Mucosa of descending colon (tissue), 3 donors: ENCODE results near the gene EMC1. TPM values are rescaled to one million over a fixed set of nuclear protein-coding genes. Genes with fewer than 3 reads are reported as not detected.
A peak's percentile ranks its signal among the peaks of the same experiment; 100 is the strongest.
"Not testable (repeated sequence)": the region's sequence is repeated elsewhere in the genome, so short reads cannot be mapped to it uniquely, and the experiment has no call there.

Source experiments
- ATAC-seq: fragments of 200-7000 bp; cut with Tn5 transposase; one replicate; pipeline ENCODE4 v1.9.1; 2020; ENCODE audit warnings: mild to moderate bottlenecking, moderate library complexity
- DNase-seq, 3 donors: peaks; one replicate each; pipeline ENCODE4 v3.0.0-alpha.2; 2020
- H3K36me3 ChIP-seq: fragments of 200-600 bp; one replicate; pipeline ENCODE4 v1.8.0; 2021; ENCODE audit warnings: low read depth, mild to moderate bottlenecking
- H3K4me1 ChIP-seq: fragments of 200-600 bp; one replicate; pipeline ENCODE4 v1.8.0; 2021; ENCODE audit warnings: low read depth, mild to moderate bottlenecking
- H3K4me3 ChIP-seq: fragments of 200-600 bp; one replicate; pipeline ENCODE4 v1.8.0; 2021; ENCODE audit warnings: mild to moderate bottlenecking
- H3K9me3 ChIP-seq: fragments of 200-600 bp; one replicate; pipeline ENCODE4 v1.8.0; 2021; ENCODE audit warnings: mild to moderate bottlenecking
- intact Hi-C, 2 donors: fragments of 100-400 bp; cut with DNase I in 1 of 2; cut with micrococcal nuclease in 1 of 2; formaldehyde crosslinking; loops; one replicate each; pipeline versions ENCODE4 v1.11.0 to v1.11.1; 2022; cut with DNase I, micrococcal nuclease
- long read RNA-seq, 2 donors: library from polyadenylated mRNA; unstranded; transcript quantifications; one replicate each; pipeline ENCODE4 v2.0.0, GENCODE V29; 2019 to 2021
- total RNA-seq, 3 donors: library from RNA; stranded (reverse); fragmentation: NEBNext Ultra II Directional in 2 of 3; extraction: Animal tissue kit (Norgen Biotek cat#: 25700) in 2 of 3; gene quantifications; one replicate each; pipeline versions ENCODE4 v1.2.1 to v1.2.4, GENCODE V29; 2021 to 2023
- TF ChIP-seq, protein P1 (sequence below): fragments of 200-600 bp; IDR thresholded peaks from one replicate; pipeline ENCODE4 v1.8.0; 2022; ENCODE audit warnings: antibody characterized with exemption, mild to moderate bottlenecking
- donor health status: DM: no; HTN: no; CAD: no; lungs with moderate emphysema.
- donor health status: DM: no; HTN: no; CAD: no.
- donor health status: DM: no; HTN: yes; CAD: no.

Gene EMC1
- total RNA-seq: 10 to 100 TPM; 37.7 to 42.3 (median 38.3) TPM
- long read RNA-seq, donor 1, full-length matches to known transcripts: 32 of 46 reads
- long read RNA-seq, donor 1, partial matches to known transcripts: 5 of 46 reads
- long read RNA-seq, donor 1, other reads (novel, unspliced or antisense): 9 of 46 reads
- long read RNA-seq, donor 2, full-length matches to known transcripts: 7 of 10 reads
- long read RNA-seq, donor 2, partial matches to known transcripts: 2 of 10 reads
- long read RNA-seq, donor 2, other reads (novel, unspliced or antisense): 1 of 10 reads

- intact Hi-C loops: no loop called here
- DNase-seq: peak; percentile 89 to 95 (median 93)
- Histone ChIP-seq H3K9me3 (no peaks in the 10 kb centered on the region), H3K4me3 (peak within 1 kb of the TSS; percentile 54), H3K4me1 (peaks cover 24% of the 10 kb centered on the region), H3K36me3 (no peaks in the 10 kb centered on the region)
- peak; percentile 96 for ATAC-seq
- TF ChIP-seq, protein P1, sequence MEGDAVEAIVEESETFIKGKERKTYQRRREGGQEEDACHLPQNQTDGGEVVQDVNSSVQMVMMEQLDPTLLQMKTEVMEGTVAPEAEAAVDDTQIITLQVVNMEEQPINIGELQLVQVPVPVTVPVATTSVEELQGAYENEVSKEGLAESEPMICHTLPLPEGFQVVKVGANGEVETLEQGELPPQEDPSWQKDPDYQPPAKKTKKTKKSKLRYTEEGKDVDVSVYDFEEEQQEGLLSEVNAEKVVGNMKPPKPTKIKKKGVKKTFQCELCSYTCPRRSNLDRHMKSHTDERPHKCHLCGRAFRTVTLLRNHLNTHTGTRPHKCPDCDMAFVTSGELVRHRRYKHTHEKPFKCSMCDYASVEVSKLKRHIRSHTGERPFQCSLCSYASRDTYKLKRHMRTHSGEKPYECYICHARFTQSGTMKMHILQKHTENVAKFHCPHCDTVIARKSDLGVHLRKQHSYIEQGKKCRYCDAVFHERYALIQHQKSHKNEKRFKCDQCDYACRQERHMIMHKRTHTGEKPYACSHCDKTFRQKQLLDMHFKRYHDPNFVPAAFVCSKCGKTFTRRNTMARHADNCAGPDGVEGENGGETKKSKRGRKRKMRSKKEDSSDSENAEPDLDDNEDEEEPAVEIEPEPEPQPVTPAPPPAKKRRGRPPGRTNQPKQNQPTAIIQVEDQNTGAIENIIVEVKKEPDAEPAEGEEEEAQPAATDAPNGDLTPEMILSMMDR: no peak
These were observed at the start of gene EMC1, which contains the start of gene MRTO4 for GRCh38 chr1:19251305-19252196. Gene EMC1 (minus strand): TSS chr1:19251524. CDS start chr1:19251509, 15 bp downstream. Gene MRTO4 (plus strand): TSS chr1:19251805. CDS start chr1:19251836, 31 bp downstream.

- Histone ChIP-seq H3K36me3 (peaks cover 3% of the 10 kb centered on the region), H3K4me1 (no peaks in the 10 kb centered on the region), H3K9me3 (peaks cover 2% of the 10 kb centered on the region), H3K4me3 (no peak overlapping the region)
- TF ChIP-seq, protein P1: no peak
- DNase-seq (no peak), ATAC-seq (no peak)
- intact Hi-C loops: no loop called here
These were observed 48.9 kb upstream of the EMC1 start for GRCh38 chr1:19300211-19300610.

DNA sequence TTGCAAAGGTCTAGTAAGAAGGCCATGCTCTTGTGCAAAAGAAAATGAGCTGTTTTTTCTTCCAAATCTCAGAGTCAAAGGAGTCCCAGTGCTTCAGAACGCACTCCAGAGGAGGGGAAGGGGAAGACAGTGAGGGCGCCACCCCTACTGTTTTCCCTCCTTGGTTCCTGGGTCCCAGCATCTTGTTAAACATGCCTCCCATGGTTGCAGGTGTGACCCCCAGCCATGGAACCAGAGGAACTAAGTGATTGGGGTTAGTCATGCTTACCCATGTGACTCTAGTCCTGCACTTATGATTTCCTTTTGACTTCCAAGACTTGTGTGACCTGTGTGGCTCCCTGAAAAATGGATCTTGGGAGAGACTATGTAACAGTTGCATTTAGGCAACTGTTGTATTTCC lies 43.3 kb upstream of the EMC1 start:
- intact Hi-C loops: no loop called here
- peaks cover 15% of the 10 kb centered on the region for H3K9me3 ChIP-seq
- TF ChIP-seq, protein P1: no peak
- ATAC-seq: no peak
- H3K36me3 ChIP-seq: no peaks in the 10 kb centered on the region
- H3K4me1 ChIP-seq: no peaks in the 10 kb centered on the region
- peak in 1 of 3 donors; percentile 1 for DNase-seq
- H3K4me3 ChIP-seq: no peak overlapping the region

- ATAC-seq (no peak), DNase-seq (no peak)
- intact Hi-C loops: no loop called here
- Histone ChIP-seq H3K36me3 (no peaks in the 10 kb centered on the region), H3K4me1 (peaks cover 19% of the 10 kb centered on the region), H3K4me3 (peak overlapping the region; percentile 11), H3K9me3 (peaks cover 3% of the 10 kb centered on the region)
- TF ChIP-seq, protein P1: no peak
These were observed 37.9 kb upstream of the EMC1 start for GRCh38 chr1:19289244-19289643.

DNA sequence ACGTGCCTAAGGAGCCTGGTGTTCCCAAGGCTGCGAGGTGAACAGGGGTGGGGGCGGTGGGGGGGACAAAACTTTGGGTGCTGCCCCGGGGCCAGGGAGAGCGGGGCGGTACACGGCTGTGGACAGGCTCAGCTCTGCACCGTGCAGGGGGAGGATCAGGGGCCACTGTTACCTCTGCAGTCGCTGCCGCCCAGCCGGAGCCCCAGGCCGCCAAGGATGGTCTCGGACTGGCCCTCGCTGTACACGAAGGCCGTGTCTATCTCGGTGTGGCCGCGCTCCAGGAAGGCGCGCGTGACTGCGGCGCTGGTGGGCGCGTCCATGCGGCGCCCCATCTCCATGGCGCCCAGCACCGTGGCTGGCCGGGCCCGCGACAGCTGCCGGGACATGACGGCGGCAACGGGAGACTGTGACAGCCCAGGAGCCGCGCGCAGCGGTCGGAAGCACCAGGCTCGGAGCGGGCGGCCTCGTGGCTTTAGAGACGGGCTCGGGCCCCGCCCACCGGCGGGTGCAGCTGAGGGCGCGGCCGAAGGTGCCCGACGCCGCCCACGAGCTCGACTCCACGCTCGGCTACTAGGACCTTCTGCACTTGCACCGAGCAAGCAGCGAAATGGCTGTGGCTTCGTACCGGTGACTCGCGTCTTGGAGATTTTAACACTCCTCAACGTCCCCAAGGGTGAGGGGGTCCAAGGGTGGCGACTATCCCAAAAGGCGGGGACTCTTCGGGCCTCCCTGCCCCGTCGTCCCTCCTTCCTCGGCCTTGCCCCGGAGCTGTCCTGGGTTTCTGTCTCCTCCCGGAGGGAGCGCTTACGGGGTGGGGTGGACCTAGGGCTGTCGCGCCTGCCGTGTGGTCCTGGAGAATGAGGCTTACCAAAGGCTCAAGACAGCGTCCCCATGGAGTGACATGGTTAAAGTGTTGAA lies 37.3 kb upstream of the EMC1 start, which contains the start of gene AKR7A3:
TSS of gene AKR7A3 (minus strand) at position 447 of the 918 bp plus-strand sequence. CDS start at position 386, 61 bp downstream.
- DNase-seq: peak; percentile 86 to 89 (median 89)
- H3K36me3 ChIP-seq, intact Hi-C loops, H3K9me3 ChIP-seq: not testable (repeated sequence)
- Histone ChIP-seq H3K4me1 (peaks cover 19% of the 10 kb centered on the region), H3K4me3 (peak within 1 kb of the TSS; percentile 28)
- ATAC-seq: peak; percentile 88
